GM19397 (cell line): ENCODE results near the gene KLK4.

ENCODE experiments used
- ATAC-seq: cut with Tn5 transposase; IDR thresholded peaks from one replicate; pipeline ENCODE4 v1.9.1; 2021; ENCODE audit warnings: mild to moderate bottlenecking, moderate library complexity; ENCODE audit not compliant: unreplicated experiment

Gene KLK4

GRCh38 chr19:50911206-50912101 lies at the start of gene KLK4:
Gene KLK4, minus strand, starts transcription at chr19:50911395. Its CDS starts 657 bp downstream, at chr19:50910738.
- no peak for ATAC-seq

GRCh38 chr19:50959731-50960500 lies 48.7 kb upstream of the KLK4 start:
- ATAC-seq = no peak

- no peak for ATAC-seq
These were observed 46.4 kb upstream of the KLK4 start for GRCh38 chr19:50957587-50957986.

- no peak for ATAC-seq
These were observed 41.7 kb upstream of the KLK4 start, which contains the start of gene KLK5 for GRCh38 chr19:50952910-50953309. Gene KLK5, minus strand, starts transcription at chr19:50953038. Its CDS starts 381 bp downstream, at chr19:50952657.

- no peak for ATAC-seq
These were observed 38.7 kb upstream of the KLK4 start for GRCh38 chr19:50949861-50950260.

DNA sequence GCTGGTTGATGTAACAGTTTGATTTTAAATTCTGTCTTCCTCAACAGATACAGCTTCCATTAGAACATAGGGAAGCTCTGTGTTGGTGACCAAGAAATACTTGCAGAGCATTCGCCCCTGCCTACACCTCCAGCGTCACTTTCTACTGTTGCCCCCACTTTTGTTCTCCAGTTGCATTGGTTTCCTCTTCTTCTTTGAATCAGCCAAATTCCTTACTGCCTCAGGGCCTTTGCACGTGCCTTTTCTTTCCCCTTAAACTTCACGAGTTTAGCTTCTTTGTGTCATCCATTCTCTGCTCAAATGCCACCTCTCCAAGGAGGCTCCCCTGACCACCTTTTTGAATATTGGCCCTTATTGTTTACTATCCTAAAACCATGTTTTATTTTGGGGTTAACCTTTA lies 35.9 kb upstream of the KLK4 start:
- no peak for ATAC-seq

- no peak for ATAC-seq
These were observed 33.6 kb upstream of the KLK4 start for GRCh38 chr19:50944795-50945194.

GRCh38 chr19:50943074-50943828 lies 32.1 kb upstream of the KLK4 start:
- ATAC-seq = no peak

DNA sequence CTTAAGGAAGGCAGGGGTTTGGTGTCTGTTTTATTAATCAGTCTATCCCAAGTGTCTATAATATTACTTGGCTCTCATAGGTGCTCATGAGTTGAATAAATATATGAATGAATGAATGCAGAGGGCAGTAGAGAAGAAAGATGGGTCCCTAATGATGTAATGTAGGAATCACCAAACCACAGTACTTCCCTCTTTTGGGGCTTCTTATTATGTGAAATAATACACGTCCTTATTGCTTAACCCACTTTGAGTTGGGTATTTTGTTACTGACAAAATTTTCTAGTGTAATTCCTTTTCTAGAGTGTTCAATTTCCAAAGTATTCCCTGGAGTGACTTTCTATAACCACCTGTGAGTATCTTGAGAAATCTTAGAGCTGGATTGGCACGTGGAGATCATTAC lies 28.4 kb upstream of the KLK4 start:
- no peak for ATAC-seq

GRCh38 chr19:50933640-50934039 lies 22.4 kb upstream of the KLK4 start:
- ATAC-seq = no peak

DNA sequence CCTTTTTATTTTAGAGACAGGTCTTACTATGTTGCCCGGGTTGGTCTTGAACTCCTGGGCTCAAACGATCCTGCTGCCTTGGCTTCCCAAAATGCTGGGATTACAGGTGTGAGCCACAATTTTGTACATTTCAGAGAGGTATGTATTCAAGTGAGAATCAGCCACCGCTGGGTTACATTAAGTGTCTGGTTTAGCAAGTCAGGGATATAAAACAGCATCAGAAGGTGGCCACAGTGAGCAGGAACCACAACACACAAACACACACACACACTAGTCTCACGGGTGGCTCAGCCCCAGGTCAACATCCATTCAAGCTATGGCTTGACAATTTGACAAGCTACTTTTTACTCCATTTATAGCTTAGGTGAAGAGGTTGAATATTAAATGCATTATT lies 21.5 kb upstream of the KLK4 start:
- no peak for ATAC-seq

GRCh38 chr19:50932018-50932689 lies 21.0 kb upstream of the KLK4 start:
- ATAC-seq = no peak

DNA sequence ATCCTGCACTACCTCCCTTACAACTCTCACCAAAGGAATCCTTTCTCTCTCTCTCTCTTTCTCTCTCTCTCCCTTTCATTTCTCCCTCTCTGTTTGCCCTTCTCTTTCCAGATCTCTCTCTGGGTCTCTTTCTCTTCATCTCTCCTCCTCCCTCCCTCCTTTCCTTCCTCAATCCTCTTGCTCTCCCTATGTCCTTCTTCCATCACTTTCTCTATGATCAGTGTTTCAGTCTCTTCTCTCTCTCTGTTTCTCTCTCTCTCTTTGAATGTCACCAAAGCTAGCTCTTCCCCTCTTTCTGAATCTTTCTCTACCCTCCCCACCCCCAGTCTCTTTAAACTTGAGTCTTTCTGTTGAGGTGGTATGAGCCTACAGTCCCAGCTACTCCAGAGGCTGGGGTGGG lies 19.8 kb upstream of the KLK4 start:
- ATAC-seq = no peak

DNA sequence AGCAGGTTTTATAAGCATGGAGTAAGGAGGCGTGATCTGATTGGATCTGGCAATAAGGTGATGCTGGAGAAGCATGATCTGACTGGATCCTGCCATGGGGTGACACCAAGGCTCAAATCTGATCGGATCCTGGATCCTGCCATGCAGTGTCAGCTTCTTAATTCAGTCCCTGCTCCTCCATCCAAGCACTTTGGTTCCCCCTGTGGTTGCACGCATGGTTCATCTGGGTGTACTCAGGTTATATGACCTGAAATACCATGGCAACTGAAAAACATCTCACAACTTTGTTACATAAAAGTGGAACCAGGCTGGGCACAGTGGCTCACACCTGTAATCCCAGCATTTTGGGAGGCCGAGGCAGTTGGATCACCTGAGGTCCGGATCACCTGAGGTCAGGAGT lies 17.6 kb upstream of the KLK4 start:
- no peak for ATAC-seq

- no peak for ATAC-seq
These were observed 14.9 kb upstream of the KLK4 start for GRCh38 chr19:50926144-50926543.

DNA sequence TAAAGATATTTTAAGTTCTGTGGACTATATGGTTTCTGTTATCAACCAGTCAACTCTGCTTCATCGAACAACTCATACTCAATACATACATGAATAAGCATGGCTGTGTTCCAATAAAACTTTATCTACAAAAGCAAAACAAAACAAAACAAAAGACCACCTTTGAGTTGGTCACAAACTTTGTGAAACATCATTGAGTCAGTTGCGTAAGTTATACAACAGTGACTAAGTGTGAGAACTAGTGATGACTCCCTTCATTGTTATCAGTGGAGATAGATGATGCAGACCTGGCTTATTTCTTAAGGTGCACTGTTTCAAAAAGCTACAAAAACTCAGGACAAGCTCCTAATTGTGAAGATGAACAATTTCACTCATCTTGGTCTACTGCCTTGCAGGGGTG lies 14.5 kb upstream of the KLK4 start:
- no peak for ATAC-seq

DNA sequence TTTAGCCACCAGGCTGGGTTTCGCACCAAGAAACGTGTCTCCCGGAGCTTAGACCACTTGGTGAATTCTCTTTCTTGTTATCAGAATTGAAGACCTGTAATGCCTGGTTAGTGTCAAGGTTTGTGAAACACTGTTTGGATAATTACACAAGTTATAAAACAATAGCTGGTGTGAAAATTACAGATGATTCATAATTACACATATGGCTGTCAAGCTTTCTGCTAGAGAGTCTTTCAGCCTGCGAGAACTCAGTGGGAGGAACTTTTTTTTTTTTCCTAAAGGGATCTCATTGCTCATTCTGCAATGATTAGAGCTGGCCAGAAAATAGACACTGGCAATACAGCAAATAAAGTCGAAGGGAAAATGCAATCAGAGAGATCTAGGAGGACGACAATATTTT lies 13.4 kb upstream of the KLK4 start:
- ATAC-seq = no peak

GRCh38 chr19:50922317-50922853 lies 11.2 kb upstream of the KLK4 start:
- no peak for ATAC-seq

DNA sequence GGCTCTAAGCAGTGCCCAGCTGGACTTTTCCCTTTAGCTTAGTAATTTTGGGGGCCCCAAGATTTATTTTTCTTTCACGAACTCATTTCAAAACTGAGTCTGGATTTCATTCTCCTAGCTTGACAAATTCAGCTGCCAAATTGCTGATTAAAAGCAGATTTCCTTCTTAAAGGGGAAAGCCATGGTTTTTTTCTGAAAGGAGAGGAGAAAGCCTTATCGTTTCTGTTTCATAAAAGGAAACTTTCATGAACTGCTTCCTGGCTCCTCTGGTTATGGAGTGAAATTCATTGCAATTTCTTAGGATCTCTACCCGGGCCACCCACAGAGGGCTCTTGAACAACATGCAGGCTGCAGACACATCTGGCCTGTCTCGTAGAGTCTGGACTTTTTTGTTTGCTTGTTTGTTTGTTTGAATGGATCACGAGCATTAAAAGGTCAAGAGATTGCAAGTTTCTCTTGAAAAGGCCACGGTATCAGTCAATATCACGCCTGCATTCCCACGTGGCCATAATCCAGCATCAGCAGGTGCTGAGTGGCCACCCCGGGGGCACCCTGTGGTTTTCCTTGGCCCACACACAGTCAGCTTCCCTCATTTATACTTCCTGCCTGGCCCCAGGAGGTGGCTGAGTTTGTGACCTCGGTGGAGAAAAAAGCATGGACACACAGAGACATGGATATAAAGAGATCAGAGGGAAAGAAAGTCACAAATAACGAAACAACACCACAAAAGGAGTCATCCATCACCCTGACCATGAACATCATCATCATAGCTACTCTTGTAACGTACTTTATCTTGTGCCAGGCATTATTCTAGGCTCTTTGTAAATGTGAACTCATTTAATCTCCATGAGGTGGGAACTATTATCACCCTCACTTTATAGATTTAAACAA lies 10.5 kb upstream of the KLK4 start:
- no peak for ATAC-seq
